ENCODE results near the gene EFCAB8.

The EFCAB8 gene

DNA sequence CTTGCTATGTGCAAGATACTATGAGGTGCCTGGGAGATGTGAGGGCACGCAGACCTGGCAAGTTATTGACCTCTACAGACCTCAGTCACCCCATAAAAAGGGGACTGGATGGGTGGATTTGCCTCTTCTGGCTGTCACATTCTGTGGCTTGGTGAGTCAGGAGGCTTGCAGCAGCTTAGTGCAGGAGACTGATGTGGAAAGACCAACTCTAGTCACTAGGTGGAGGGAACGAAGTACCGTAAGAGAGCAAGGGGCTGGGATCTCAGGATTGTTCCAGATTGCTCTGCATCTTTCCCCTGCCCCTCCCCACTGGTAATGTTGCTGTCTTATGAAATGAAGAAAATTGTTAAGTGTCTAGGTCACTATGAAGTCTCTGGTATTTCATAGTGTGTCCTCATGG lies 35.6 kb upstream of the EFCAB8 start:
- DNase-seq (ENCODE audit: insufficient read length, low spot score) (no peak), FAIRE-seq (no peak)
- TF ChIP-seq POU2F2 (IDR thresholded peaks at IDR 0.05; ENCODE audit: low read depth, low read length) (no peak), POLR2AphosphoS5 (IDR thresholded peaks at IDR 0.05; ENCODE audit: low read depth, low read length) (no peak), PAX5 (IDR thresholded peaks at IDR 0.05; ENCODE audit: insufficient read depth, low read length, severe bottlenecking) (no peak), SPI1 (IDR thresholded peaks at IDR 0.05; ENCODE audit: low read depth, low read length) (no peak), POLR2A (IDR thresholded peaks at IDR 0.05; ENCODE audit: low read depth, low read length) (no peak), TAF1 (IDR thresholded peaks at IDR 0.05; ENCODE audit: low read depth, low read length) (no peak)

DNA sequence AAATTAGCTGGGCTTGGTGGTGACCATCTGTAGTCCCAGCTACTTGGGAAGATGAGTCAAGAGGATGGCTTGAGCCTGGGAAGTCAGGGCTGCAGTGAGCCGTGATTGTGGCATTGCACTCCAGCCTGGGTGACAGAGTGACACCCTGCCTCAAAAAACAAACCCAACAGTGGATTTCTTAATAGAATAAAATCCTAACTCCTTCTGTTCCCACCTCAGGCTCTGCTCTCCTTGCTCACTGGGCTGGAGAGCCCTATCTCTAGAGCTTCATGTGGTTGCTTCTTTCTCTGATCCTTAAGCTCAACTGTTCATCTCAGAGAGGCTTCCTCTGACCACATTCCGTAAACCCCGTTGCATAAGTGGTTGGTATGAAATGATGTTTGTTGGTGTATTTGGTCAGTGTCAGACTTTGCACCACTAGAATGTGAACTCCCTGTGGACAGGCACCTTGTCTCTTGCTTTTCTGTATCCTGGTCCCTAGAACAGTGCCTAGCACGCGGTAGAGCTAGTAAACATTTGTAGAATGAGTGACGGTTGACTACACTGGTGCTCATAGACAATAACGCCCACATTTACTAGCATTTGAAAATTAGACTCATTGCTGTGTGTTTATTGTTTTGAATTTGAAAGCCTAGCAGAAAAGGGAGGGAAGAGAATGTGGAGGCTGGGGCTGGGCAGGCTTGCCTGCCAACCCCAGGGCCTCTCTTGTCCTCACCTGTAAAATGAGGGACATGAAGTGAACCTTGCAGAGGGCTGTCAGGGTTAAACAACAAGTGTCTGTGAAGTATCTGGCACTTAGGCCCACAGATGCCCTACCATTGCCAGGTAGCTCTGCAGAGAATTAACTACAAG lies 34.8 kb upstream of the EFCAB8 start:
- no peak for DNase-seq (ENCODE audit: insufficient read length, low spot score)
- no peak for FAIRE-seq
- TF ChIP-seq POLR2AphosphoS5 (IDR thresholded peaks at IDR 0.05; ENCODE audit: low read depth, low read length): no peak
- TF ChIP-seq TAF1 (IDR thresholded peaks at IDR 0.05; ENCODE audit: low read depth, low read length): no peak
- TF ChIP-seq POU2F2 (IDR thresholded peaks at IDR 0.05; ENCODE audit: low read depth, low read length): no peak
- no peak for TF ChIP-seq PAX5 (IDR thresholded peaks at IDR 0.05; ENCODE audit: insufficient read depth, low read length, severe bottlenecking)
- TF ChIP-seq POLR2A (IDR thresholded peaks at IDR 0.05; ENCODE audit: low read depth, low read length): no peak
- no peak for TF ChIP-seq SPI1 (IDR thresholded peaks at IDR 0.05; ENCODE audit: low read depth, low read length)

DNA sequence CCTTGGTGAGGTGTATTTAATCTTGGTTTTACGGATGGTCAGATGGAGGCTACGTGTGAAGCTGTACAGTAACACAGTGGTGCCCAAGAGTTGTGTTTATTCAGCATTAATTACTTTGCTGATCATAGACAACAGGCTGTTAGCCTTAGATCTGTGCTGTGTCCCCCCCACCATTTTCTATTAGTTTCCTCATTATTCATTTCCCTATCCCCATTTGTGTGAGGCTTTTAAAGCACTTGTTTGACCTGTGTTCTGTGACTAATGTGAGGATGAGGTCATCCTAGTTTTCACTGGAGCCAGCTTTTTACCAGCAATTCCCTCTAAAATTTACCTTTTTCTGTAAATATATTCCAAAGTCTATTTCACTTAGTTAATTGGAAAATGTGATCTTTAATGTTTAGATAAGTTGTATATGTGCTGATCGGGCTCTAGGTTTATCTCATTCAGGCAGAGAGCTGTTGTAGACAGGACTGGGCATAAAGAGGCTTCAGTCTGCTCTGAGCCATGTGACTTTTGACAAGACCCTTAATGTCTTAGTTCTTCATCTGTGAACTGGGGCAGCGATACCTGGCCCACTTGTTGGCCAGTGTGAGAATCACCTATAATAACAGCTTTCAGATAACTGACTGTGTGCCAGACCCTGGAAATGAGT lies 30.6 kb upstream of the EFCAB8 start:
- TF ChIP-seq SPI1 (IDR thresholded peaks at IDR 0.05; ENCODE audit: low read depth, low read length) (no peak), POLR2A (IDR thresholded peaks at IDR 0.05; ENCODE audit: low read depth, low read length) (no peak), POLR2AphosphoS5 (IDR thresholded peaks at IDR 0.05; ENCODE audit: low read depth, low read length) (no peak), PAX5 (IDR thresholded peaks at IDR 0.05; ENCODE audit: insufficient read depth, low read length, severe bottlenecking) (no peak), TAF1 (IDR thresholded peaks at IDR 0.05; ENCODE audit: low read depth, low read length) (no peak), POU2F2 (IDR thresholded peaks at IDR 0.05; ENCODE audit: low read depth, low read length) (no peak)
- no peak for DNase-seq (ENCODE audit: insufficient read length, low spot score)
- no peak for FAIRE-seq

DNA sequence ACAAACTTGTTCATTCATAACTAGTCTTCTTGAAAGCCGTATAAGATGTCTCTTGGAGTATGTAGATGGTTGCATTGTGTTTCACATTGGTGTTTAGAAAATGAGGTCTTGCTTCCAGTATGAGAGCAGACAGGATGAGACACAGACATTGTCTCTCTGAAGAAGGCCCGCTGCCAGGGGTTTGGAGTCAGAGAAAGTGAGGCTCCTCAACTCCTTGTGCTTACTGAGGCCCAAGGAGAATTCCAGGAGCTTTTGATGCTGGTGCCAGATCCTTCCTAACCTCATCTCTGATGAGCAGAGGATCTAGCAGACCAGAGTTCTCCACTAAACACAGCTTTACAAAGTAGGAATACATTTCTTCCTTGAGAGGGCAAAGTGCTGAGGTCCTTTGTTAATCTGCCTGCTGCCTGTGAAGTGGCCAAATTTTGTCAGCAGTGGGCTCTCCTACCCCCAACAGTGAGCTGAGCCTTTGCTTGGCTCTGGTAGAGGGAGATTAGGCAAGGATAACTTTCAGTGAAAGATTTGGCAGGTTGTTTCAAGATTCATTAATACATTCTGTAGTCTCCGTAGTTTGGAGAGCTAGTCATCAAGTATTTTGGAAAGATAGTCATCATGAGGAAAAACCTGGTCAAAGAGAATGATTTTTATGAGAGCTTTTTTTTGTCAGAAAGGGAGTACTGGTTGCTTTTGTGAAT lies 29.3 kb upstream of the EFCAB8 start:
- no peak for DNase-seq (ENCODE audit: insufficient read length, low spot score)
- no peak for TF ChIP-seq POLR2A (IDR thresholded peaks at IDR 0.05; ENCODE audit: low read depth, low read length)
- no peak for TF ChIP-seq SPI1 (IDR thresholded peaks at IDR 0.05; ENCODE audit: low read depth, low read length)
- no peak for TF ChIP-seq POU2F2 (IDR thresholded peaks at IDR 0.05; ENCODE audit: low read depth, low read length)
- TF ChIP-seq TAF1 (IDR thresholded peaks at IDR 0.05; ENCODE audit: low read depth, low read length): no peak
- TF ChIP-seq POLR2AphosphoS5 (IDR thresholded peaks at IDR 0.05; ENCODE audit: low read depth, low read length): no peak
- no peak for TF ChIP-seq PAX5 (IDR thresholded peaks at IDR 0.05; ENCODE audit: insufficient read depth, low read length, severe bottlenecking)
- no peak for FAIRE-seq

DNA sequence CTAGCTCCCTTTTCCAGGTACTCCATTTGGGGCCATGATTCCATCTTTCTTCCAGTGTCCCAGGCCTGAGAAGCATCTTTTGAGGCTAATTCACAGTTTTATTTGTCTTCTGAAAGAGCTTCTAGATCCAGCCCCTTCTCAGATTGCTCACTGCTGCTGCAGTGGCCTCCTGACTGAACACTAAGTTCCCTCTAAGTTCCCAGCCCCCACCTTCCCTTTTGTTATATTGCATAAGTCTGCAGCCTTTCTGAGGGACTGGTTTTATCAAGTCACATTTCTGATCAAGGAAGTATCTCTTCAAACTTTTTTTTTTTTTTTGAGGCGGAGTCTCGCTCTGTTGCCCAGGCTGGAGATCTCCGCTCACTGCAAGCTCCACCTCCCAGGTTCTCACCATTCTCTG lies 28.3 kb upstream of the EFCAB8 start:
- FAIRE-seq (no peak), DNase-seq (ENCODE audit: insufficient read length, low spot score) (no peak)
- TF ChIP-seq SPI1 (IDR thresholded peaks at IDR 0.05; ENCODE audit: low read depth, low read length): no peak
- TF ChIP-seq TAF1 (IDR thresholded peaks at IDR 0.05; ENCODE audit: low read depth, low read length): no peak
- no peak for TF ChIP-seq PAX5 (IDR thresholded peaks at IDR 0.05; ENCODE audit: insufficient read depth, low read length, severe bottlenecking)
- TF ChIP-seq POU2F2 (IDR thresholded peaks at IDR 0.05; ENCODE audit: low read depth, low read length): no peak
- no peak for TF ChIP-seq POLR2AphosphoS5 (IDR thresholded peaks at IDR 0.05; ENCODE audit: low read depth, low read length)
- no peak for TF ChIP-seq POLR2A (IDR thresholded peaks at IDR 0.05; ENCODE audit: low read depth, low read length)

DNA sequence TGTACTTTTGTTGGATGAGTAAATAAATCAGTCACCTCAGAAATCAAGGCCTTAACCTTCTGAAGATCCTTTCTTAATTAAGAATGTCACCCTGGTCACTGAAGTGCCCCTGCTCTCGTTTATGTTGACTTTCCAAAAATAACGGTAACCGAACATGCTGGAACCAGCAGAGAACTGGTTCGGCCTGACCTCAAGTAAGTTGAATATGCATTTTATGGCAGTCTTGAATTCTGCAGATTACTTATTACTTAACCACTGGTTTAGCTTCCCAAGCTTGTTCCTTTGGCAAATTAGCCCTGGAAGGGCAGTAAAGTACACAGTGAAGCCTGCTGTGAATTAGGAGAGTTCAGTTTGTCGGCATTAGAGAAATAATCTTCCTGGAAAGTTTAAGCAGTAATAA lies 26.7 kb upstream of the EFCAB8 start:
- no peak for TF ChIP-seq POLR2A (IDR thresholded peaks at IDR 0.05; ENCODE audit: low read depth, low read length)
- DNase-seq (ENCODE audit: insufficient read length, low spot score): no peak
- no peak for FAIRE-seq

DNA sequence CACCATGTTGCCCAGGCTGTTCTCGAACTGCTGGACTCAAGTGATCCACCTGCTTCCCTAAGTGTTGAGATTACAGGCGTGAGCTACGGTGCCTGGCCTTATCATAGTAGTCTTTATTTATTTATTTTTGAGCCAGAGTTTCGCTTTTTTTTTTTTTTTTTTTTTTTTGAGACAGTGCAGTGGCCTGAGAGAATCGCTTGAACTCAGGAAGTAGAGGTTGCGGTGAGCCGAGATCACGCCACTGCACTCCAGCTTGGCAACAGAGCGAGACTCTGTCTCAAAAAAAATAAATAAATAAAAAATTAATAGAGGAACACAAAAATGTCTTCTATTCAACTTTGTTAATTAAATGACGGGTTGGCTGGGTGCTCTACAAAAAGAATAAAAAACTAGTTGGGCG lies 26.1 kb upstream of the EFCAB8 start:
- DNase-seq (ENCODE audit: insufficient read length, low spot score): no peak
- FAIRE-seq: no peak
- TF ChIP-seq TAF1 (IDR thresholded peaks at IDR 0.05; ENCODE audit: low read depth, low read length) (no peak), PAX5 (IDR thresholded peaks at IDR 0.05; ENCODE audit: insufficient read depth, low read length, severe bottlenecking) (no peak), POLR2A (IDR thresholded peaks at IDR 0.05; ENCODE audit: low read depth, low read length) (no peak), POLR2AphosphoS5 (IDR thresholded peaks at IDR 0.05; ENCODE audit: low read depth, low read length) (no peak), SPI1 (IDR thresholded peaks at IDR 0.05; ENCODE audit: low read depth, low read length) (no peak), POU2F2 (IDR thresholded peaks at IDR 0.05; ENCODE audit: low read depth, low read length) (no peak)

DNA sequence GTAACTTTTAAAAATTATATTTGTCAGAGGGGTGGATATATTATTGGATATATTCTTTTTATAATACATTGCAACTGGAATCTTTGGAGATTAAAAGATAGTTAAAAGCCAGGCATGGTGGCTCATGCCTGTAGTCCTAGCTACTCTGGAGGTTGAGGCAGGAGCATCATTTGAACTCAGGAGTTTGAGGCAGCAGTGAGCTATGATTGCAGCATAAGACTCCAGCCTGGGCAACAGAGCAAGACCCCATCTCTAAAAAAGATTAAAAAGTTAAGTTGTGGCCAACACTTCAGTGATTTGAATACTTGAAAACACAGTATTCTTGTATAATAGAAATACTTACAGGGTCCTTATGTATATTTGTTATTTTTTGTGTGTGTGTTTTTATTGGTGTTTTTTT lies 23.8 kb upstream of the EFCAB8 start:
- TF ChIP-seq TAF1 (IDR thresholded peaks at IDR 0.05; ENCODE audit: low read depth, low read length): no peak
- TF ChIP-seq POU2F2 (IDR thresholded peaks at IDR 0.05; ENCODE audit: low read depth, low read length): no peak
- TF ChIP-seq PAX5 (IDR thresholded peaks at IDR 0.05; ENCODE audit: insufficient read depth, low read length, severe bottlenecking): no peak
- no peak for TF ChIP-seq SPI1 (IDR thresholded peaks at IDR 0.05; ENCODE audit: low read depth, low read length)
- TF ChIP-seq POLR2AphosphoS5 (IDR thresholded peaks at IDR 0.05; ENCODE audit: low read depth, low read length): no peak
- TF ChIP-seq POLR2A (IDR thresholded peaks at IDR 0.05; ENCODE audit: low read depth, low read length): no peak
- DNase-seq (ENCODE audit: insufficient read length, low spot score) (no peak), FAIRE-seq (no peak)

DNA sequence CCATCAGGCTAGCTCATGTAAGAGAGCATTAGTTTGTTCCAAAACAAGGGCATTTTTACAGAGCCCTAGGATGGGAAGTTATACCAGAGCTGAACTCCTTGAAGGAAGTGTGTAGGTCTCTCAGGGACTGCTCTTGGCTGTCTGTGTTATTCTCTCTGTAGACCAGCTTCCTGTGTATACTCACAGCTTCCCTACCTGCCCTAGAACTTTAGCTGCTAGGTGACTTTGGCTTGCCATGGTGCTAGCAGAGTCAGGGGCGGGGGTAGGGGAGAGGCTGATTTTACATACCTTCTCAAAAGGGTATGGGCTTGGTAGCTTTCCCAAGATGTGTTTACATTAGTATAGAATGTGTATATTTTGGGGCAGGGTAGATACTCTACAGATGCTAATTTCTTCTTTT lies 21.6 kb upstream of the EFCAB8 start:
- TF ChIP-seq TAF1 (IDR thresholded peaks at IDR 0.05; ENCODE audit: low read depth, low read length) (no peak), POU2F2 (IDR thresholded peaks at IDR 0.05; ENCODE audit: low read depth, low read length) (no peak)
- no peak for DNase-seq (ENCODE audit: insufficient read length, low spot score)
- FAIRE-seq: no peak

Data from GM12891 (cell line).